A673 (cell line): ENCODE data around the gene ENTPD6. TPM values are rescaled to one million over a fixed set of nuclear protein-coding genes. Genes with fewer than 3 reads are reported as not detected.

Experiments used
- BruUV-seq: library from RNA; stranded (reverse); fragments of 400-500 nt; replicated peaks from 2 replicates; lab custom pipeline; 2021; lab: Mats Ljungman, UMichigan
- CTCF ChIA-PET: fragments of 300-600 bp; sonication (Branson Sonifier 250); formaldehyde crosslinking; loops from one replicate; lab custom pipeline; 2022; ENCODE audit warnings: antibody characterized with exemption; lab: Charles Lee
- POLR2A ChIA-PET: fragments of 300-600 bp; sonication (Branson Sonifier 250); formaldehyde crosslinking; loops from one replicate; lab custom pipeline; 2022; ENCODE audit warnings: antibody characterized with exemption; ENCODE audit not compliant: low non-redundant PET; lab: Charles Lee
- DNase-seq: peaks from one replicate; pipeline ENCODE4 v3.0.0-alpha.2; 2015; ENCODE audit warnings: low spot score
- H3K27ac ChIP-seq: fragments of 200-600 bp; sonication (generic); 2 replicates; pipeline ENCODE4 v1.5.1; 2016; ENCODE audit warnings: mixed run types, low read depth, mild to moderate bottlenecking, mixed read lengths, antibody characterized with exemption, low read length; ENCODE audit not compliant: poor library complexity, severe bottlenecking
- H3K27me3 ChIP-seq: fragments of 200-600 bp; sonication (generic); replicated peaks from 2 replicates; pipeline ENCODE4 v1.6.1; 2017; ENCODE audit warnings: mixed run types, low read depth, mild to moderate bottlenecking, mixed read lengths, antibody characterized with exemption, low read length; ENCODE audit not compliant: insufficient read depth, poor library complexity
- H3K36me3 ChIP-seq: fragments of 200-600 bp; sonication (generic); 2 replicates; pipeline ENCODE4 v1.6.1; 2016; ENCODE audit warnings: mixed run types, mild to moderate bottlenecking, mixed read lengths, antibody characterized with exemption, low read length; ENCODE audit not compliant: insufficient read depth, poor library complexity, severe bottlenecking
- H3K4me1 ChIP-seq: fragments of 200-600 bp; sonication (generic); 2 replicates; pipeline ENCODE4 v1.6.1; 2017; ENCODE audit warnings: mixed run types, mild to moderate bottlenecking, mixed read lengths, antibody characterized with exemption, low read length; ENCODE audit not compliant: insufficient read depth, poor library complexity, severe bottlenecking
- H3K4me3 ChIP-seq: fragments of 200-600 bp; sonication (generic); 2 replicates; pipeline ENCODE4 v1.5.1; 2016; ENCODE audit warnings: low read depth, mixed run types, mild to moderate bottlenecking, mixed read lengths, low read length; ENCODE audit not compliant: poor library complexity, severe bottlenecking
- H3K9me3 ChIP-seq: fragments of 200-600 bp; sonication (generic); 2 replicates; pipeline ENCODE4 v1.6.1; 2016; ENCODE audit warnings: mixed run types, low read depth, mild to moderate bottlenecking, mixed read lengths, antibody characterized with exemption, low read length; ENCODE audit not compliant: poor library complexity, severe bottlenecking
- CTCF ChIP-seq: fragments of 300-800, 200-600 bp; sonication (generic); conservative IDR thresholded peaks from 2 replicates; pipeline ENCODE4 v1.5.1; 2017; ENCODE audit warnings: low read depth, mild to moderate bottlenecking, antibody characterized with exemption, low read length, moderate library complexity, mixed read lengths
- EZH2 ChIP-seq: fragments of 200-600 bp; sonication (generic); IDR thresholded peaks from 2 replicates; pipeline ENCODE4 v1.6.1; 2017; ENCODE audit warnings: borderline replicate concordance, low read depth, mild to moderate bottlenecking, mixed read lengths, antibody characterized with exemption, low read length; ENCODE audit not compliant: poor library complexity, severe bottlenecking
- intact Hi-C: fragments of 100-400 bp; cut with micrococcal nuclease; formaldehyde crosslinking; loops from one replicate; pipeline ENCODE4 v1.10.0; 2022; ENCODE audit not compliant: unreplicated experiment
- total RNA-seq: library from RNA; stranded (reverse); gene quantifications from 2 replicates; pipeline ENCODE4 v1.2.3, GENCODE V29; 2021

ENTPD6 gene
- total RNA-seq, 1 experiment from 2014 or later, result 50.2 TPM

- H3K36me3 ChIP-seq, result no peaks in the 10 kb centered on the region
- H3K27ac ChIP-seq, result no peak overlapping the region
- no peak for DNase-seq
- ChIA-PET CTCF (no interaction called here), POLR2A (no interaction called here)
- BruUV-seq, result no TSS peak
- no peak overlapping the region for H3K4me3 ChIP-seq
- no peaks in the 10 kb centered on the region for H3K27me3 ChIP-seq
- intact Hi-C loops, result loop anchor here (5.0 to 10.0 kb wide), 2 partner anchors 197 to 205 kb away; partner anchors contain the start of genes ABHD12 and APMAP
- H3K4me1 ChIP-seq, result no peaks in the 10 kb centered on the region
- H3K9me3 ChIP-seq, result no peaks in the 10 kb centered on the region
- TF ChIP-seq CTCF (no peak), EZH2 (no peak)
Observed at GRCh38 chr20:25197183-25197869, 1.8 kb downstream of the ENTPD6 start.

GRCh38 chr20:25197870-25198190 is 2.3 kb downstream of the ENTPD6 start:
- no peak overlapping the region for H3K4me3 ChIP-seq
- H3K9me3 ChIP-seq, result no peaks in the 10 kb centered on the region
- no peak overlapping the region for H3K27ac ChIP-seq
- no peak for DNase-seq
- BruUV-seq, result TSS peak; percentile 12
- no peaks in the 10 kb centered on the region for H3K4me1 ChIP-seq
- no peaks in the 10 kb centered on the region for H3K36me3 ChIP-seq
- no peak for TF ChIP-seq CTCF
- no peak for TF ChIP-seq EZH2
- intact Hi-C loops, result loop anchor here (5.0 to 10.0 kb wide), 2 partner anchors 197 to 206 kb away; partner anchors contain the start of genes ABHD12 and APMAP
- H3K27me3 ChIP-seq, result no peaks in the 10 kb centered on the region
- ChIA-PET POLR2A (no interaction called here), CTCF (no interaction called here)

GRCh38 chr20:25198663-25199383 is 3.3 kb downstream of the ENTPD6 start:
- intact Hi-C loops, result loop anchor here (5.0 to 10.0 kb wide), 2 partner anchors 196 to 207 kb away; partner anchors contain the start of genes ABHD12 and APMAP
- CTCF ChIA-PET, result no interaction called here
- no peak overlapping the region for H3K27ac ChIP-seq

More at GRCh38 chr20:25198663-25199383, 3.3 kb downstream of the ENTPD6 start:
- H3K27me3 ChIP-seq, result no peaks in the 10 kb centered on the region
- H3K36me3 ChIP-seq, result no peaks in the 10 kb centered on the region
- BruUV-seq, result no TSS peak
- H3K9me3 ChIP-seq, result no peaks in the 10 kb centered on the region
- H3K4me3 ChIP-seq, result no peak overlapping the region
- POLR2A ChIA-PET, result interaction anchor here (0.6 kb wide), 1 partner anchor 49 kb away, joined by 3 read pairs; the partner anchor contains the start of gene PYGB
- TF ChIP-seq EZH2, result no peak
- TF ChIP-seq CTCF, result no peak
- no peaks in the 10 kb centered on the region for H3K4me1 ChIP-seq
- DNase-seq, result no peak
